ENCODE measurements around the gene ATP2C1. TPM values are rescaled to one million over a fixed set of nuclear protein-coding genes. Genes with fewer than 3 reads are reported as not detected.

The ATP2C1 gene
- total RNA-seq, 1 experiment from 2014 or later: 34.0 TPM

- ChIA-PET POLR2A (ENCODE audit: unreplicated experiment) (no interaction called here), CTCF (no interaction called here)
- DNase-seq (no peak), ATAC-seq (no peak)
- no peaks in the 10 kb centered on the region for H3K27me3 ChIP-seq (ENCODE audit: low read length)
- no peak overlapping the region for H3K4me3 ChIP-seq (ENCODE audit: low read length)
- no peaks in the 10 kb centered on the region for H3K9me3 ChIP-seq (ENCODE audit: low read length)
- H4K20me1 ChIP-seq (ENCODE audit: low read length): no peaks in the 10 kb centered on the region
- H2AFZ ChIP-seq (ENCODE audit: low read length): no peak overlapping the region
- H3K9ac ChIP-seq (ENCODE audit: low read length): no peak overlapping the region
- H3K4me1 ChIP-seq (ENCODE audit: insufficient read depth, low read length): peaks cover 35% of the 10 kb centered on the region
- H3F3A ChIP-seq (ENCODE audit: low read length, unreplicated experiment): no peaks in the 10 kb centered on the region
- BruUV-seq (replicated peaks): no TSS peak
- peaks cover 3% of the 10 kb centered on the region for H3K36me3 ChIP-seq (ENCODE audit: low read depth, low read length)
- intact Hi-C loops (cut with micrococcal nuclease): no loop called here
- no peak overlapping the region for H3K4me2 ChIP-seq (ENCODE audit: low read length)
- H3K9me2 ChIP-seq (replicated peaks; ENCODE audit: low read length): no peaks in the 10 kb centered on the region
- TF ChIP-seq EZH2 (IDR thresholded peaks at IDR 0.05; ENCODE audit: low read length, unreplicated experiment) (no peak), EZH2phosphoT487 (IDR thresholded peaks at IDR 0.05; ENCODE audit: borderline replicate concordance, low read length) (no peak), CTCF (conservative IDR thresholded peaks at IDR 0.05; ENCODE audit: low read depth, low read length) (no peak)
- no peak overlapping the region for H3K27ac ChIP-seq (ENCODE audit: low read length)
- H3K79me2 ChIP-seq (ENCODE audit: low read length): no peaks in the 10 kb centered on the region
Measured at GRCh38 chr3:130967281-130967680, 73.4 kb downstream of the ATP2C1 start.

GRCh38 chr3:130968221-130968620 lies 74.3 kb downstream of the ATP2C1 start:
- ATAC-seq: no peak
- H3K9ac ChIP-seq (ENCODE audit: low read length): no peak overlapping the region
- no peaks in the 10 kb centered on the region for H3K27me3 ChIP-seq (ENCODE audit: low read length)
- POLR2A ChIA-PET (ENCODE audit: unreplicated experiment): no interaction called here
- CTCF ChIA-PET: no interaction called here
- H4K20me1 ChIP-seq (ENCODE audit: low read length): no peaks in the 10 kb centered on the region
- H3K4me2 ChIP-seq (ENCODE audit: low read length): no peak overlapping the region
- H3K36me3 ChIP-seq (ENCODE audit: low read depth, low read length): peaks cover 3% of the 10 kb centered on the region
- H3K9me3 ChIP-seq (ENCODE audit: low read length): no peaks in the 10 kb centered on the region
- TF ChIP-seq CTCF (conservative IDR thresholded peaks at IDR 0.05; ENCODE audit: low read depth, low read length) (no peak), EZH2phosphoT487 (IDR thresholded peaks at IDR 0.05; ENCODE audit: borderline replicate concordance, low read length) (no peak), EZH2 (IDR thresholded peaks at IDR 0.05; ENCODE audit: low read length, unreplicated experiment) (no peak)
- no peaks in the 10 kb centered on the region for H3K79me2 ChIP-seq (ENCODE audit: low read length)
- H3K4me3 ChIP-seq (ENCODE audit: low read length): no peak overlapping the region
- no peak overlapping the region for H2AFZ ChIP-seq (ENCODE audit: low read length)
- no peaks in the 10 kb centered on the region for H3K9me2 ChIP-seq (replicated peaks; ENCODE audit: low read length)
- intact Hi-C loops (cut with micrococcal nuclease): no loop called here
- H3K4me1 ChIP-seq (ENCODE audit: insufficient read depth, low read length): peaks cover 29% of the 10 kb centered on the region
- BruUV-seq (replicated peaks): no TSS peak
- H3K27ac ChIP-seq (ENCODE audit: low read length): no peak overlapping the region
- no peaks in the 10 kb centered on the region for H3F3A ChIP-seq (ENCODE audit: low read length, unreplicated experiment)
- DNase-seq: peak; percentile 16

- peaks cover 17% of the 10 kb centered on the region for H3K4me1 ChIP-seq (ENCODE audit: insufficient read depth, low read length)
- POLR2A ChIA-PET (ENCODE audit: unreplicated experiment): no interaction called here
- no TSS peak for BruUV-seq (replicated peaks)
Measured at GRCh38 chr3:130969621-130970020, 75.7 kb downstream of the ATP2C1 start.

More at GRCh38 chr3:130969621-130970020, 75.7 kb downstream of the ATP2C1 start:
- H3K79me2 ChIP-seq (ENCODE audit: low read length): no peaks in the 10 kb centered on the region
- no peak for TF ChIP-seq EZH2 (IDR thresholded peaks at IDR 0.05; ENCODE audit: low read length, unreplicated experiment)
- no peak for TF ChIP-seq EZH2phosphoT487 (IDR thresholded peaks at IDR 0.05; ENCODE audit: borderline replicate concordance, low read length)
- no peak for TF ChIP-seq CTCF (conservative IDR thresholded peaks at IDR 0.05; ENCODE audit: low read depth, low read length)
- H3K9ac ChIP-seq (ENCODE audit: low read length): no peak overlapping the region
- no peak overlapping the region for H3K4me2 ChIP-seq (ENCODE audit: low read length)
- intact Hi-C loops (cut with micrococcal nuclease): loop anchor here (5.0 kb wide), 1 partner anchor 48 kb away; no protein-coding TSS in a partner anchor
- H3F3A ChIP-seq (ENCODE audit: low read length, unreplicated experiment): no peaks in the 10 kb centered on the region
- no peak overlapping the region for H2AFZ ChIP-seq (ENCODE audit: low read length)
- H3K9me3 ChIP-seq (ENCODE audit: low read length): no peaks in the 10 kb centered on the region
- H3K27me3 ChIP-seq (ENCODE audit: low read length): no peaks in the 10 kb centered on the region
- H3K36me3 ChIP-seq (ENCODE audit: low read depth, low read length): peaks cover 3% of the 10 kb centered on the region
- CTCF ChIA-PET: no interaction called here
- H3K9me2 ChIP-seq (replicated peaks; ENCODE audit: low read length): no peaks in the 10 kb centered on the region
- H3K27ac ChIP-seq (ENCODE audit: low read length): no peak overlapping the region
- H3K4me3 ChIP-seq (ENCODE audit: low read length): no peak overlapping the region
- H4K20me1 ChIP-seq (ENCODE audit: low read length): no peaks in the 10 kb centered on the region
- DNase-seq (no peak), ATAC-seq (no peak)

All from PC-3 (cell line).